ENCODE data around the gene IGLL5. TPM values are rescaled to one million over a fixed set of nuclear protein-coding genes. Genes with fewer than 3 reads are reported as not detected.
A peak's percentile ranks its signal among the peaks of the same experiment; 100 is the strongest.

IGLL5 gene
- total and polyA plus RNA-seq, 11 donors: 0.23 to 2.6 (median 0.78) TPM; not detected in 4

- WGBS, 4 donors: 54 to 74% (median 63%) methylated on average over 9 to 10 of the region's 10 CpGs
- no peak overlapping the region for H3K4me3 ChIP-seq
- ATAC-seq (no peak), DNase-seq (no peak)
- no peaks in the 10 kb centered on the region for H3K9me3 ChIP-seq
- peaks cover 0 to 6% (median 0%) of the 10 kb centered on the region in 9 donors for H3K27me3 ChIP-seq
- no peak overlapping the region for H3K27ac ChIP-seq
- no peaks in the 10 kb centered on the region for H3K36me3 ChIP-seq
- no peak for TF ChIP-seq POLR2A (IDR thresholded peaks at IDR 0.05)
- no peaks in the 10 kb centered on the region for H3K4me1 ChIP-seq
- intact Hi-C loops (cut with DNase I): loop anchor here in 7 of 10 donors (5.0 to 10.0 kb wide), 8 partner anchors 34 to 667 kb away; no protein-coding TSS in a partner anchor
Measured at GRCh38 chr22:22881116-22882000, 6.3 kb upstream of the IGLL5 start.

GRCh38 chr22:22882033-22882717, 5.4 kb upstream of the IGLL5 start:
- H3K27ac ChIP-seq: no peak overlapping the region
- peaks cover 0 to 6% (median 0%) of the 10 kb centered on the region in 9 donors for H3K27me3 ChIP-seq
- no peak overlapping the region for H3K4me3 ChIP-seq
- 71 to 88% (median 85%) methylated on average over 6 of the region's 6 CpGs for WGBS, 4 donors
- intact Hi-C loops (cut with DNase I): loop anchor here in 7 of 10 donors (5.0 to 10.0 kb wide), 8 partner anchors 35 to 667 kb away; no protein-coding TSS in a partner anchor
- DNase-seq: no peak
- no peaks in the 10 kb centered on the region for H3K4me1 ChIP-seq
- H3K36me3 ChIP-seq: no peaks in the 10 kb centered on the region
- no peak for TF ChIP-seq POLR2A (IDR thresholded peaks at IDR 0.05)
- TF ChIP-seq CTCF (IDR thresholded peaks at IDR 0.05): no peak
- no peaks in the 10 kb centered on the region for H3K9me3 ChIP-seq
- peak in 2 of 4 donors; percentile 20 to 41 for ATAC-seq

- Histone ChIP-seq H3K4me3 (no peak overlapping the region), H3K9me3 (no peaks in the 10 kb centered on the region), H3K4me1 (no peaks in the 10 kb centered on the region), H3K27me3 (peaks cover 0 to 16% (median 0%) of the 10 kb centered on the region in 9 donors), H3K27ac (no peak overlapping the region), H3K36me3 (no peaks in the 10 kb centered on the region)
- no peak for ATAC-seq
- no peak for TF ChIP-seq POLR2A (IDR thresholded peaks at IDR 0.05)
- no peak for TF ChIP-seq CTCF (IDR thresholded peaks at IDR 0.05)
- WGBS, 4 donors: 88 to 91% (median 90%) methylated on average over 11 of the region's 11 CpGs
- DNase-seq: no peak
- intact Hi-C loops (cut with DNase I): loop anchor here in 7 of 10 donors (5.0 to 10.0 kb wide), 8 partner anchors 36 to 668 kb away; no protein-coding TSS in a partner anchor
Measured at GRCh38 chr22:22883090-22883727, 4.4 kb upstream of the IGLL5 start.

- intact Hi-C loops (cut with DNase I): loop anchor here in 7 of 10 donors (5.0 to 10.0 kb wide), 8 partner anchors 37 to 669 kb away; no protein-coding TSS in a partner anchor
- 9 to 20% (median 15%) methylated on average over 3 of the region's 3 CpGs for WGBS, 4 donors
Measured at GRCh38 chr22:22884010-22884887, 3.4 kb upstream of the IGLL5 start.

More at GRCh38 chr22:22884010-22884887, 3.4 kb upstream of the IGLL5 start:
- no peaks in the 10 kb centered on the region for H3K4me1 ChIP-seq
- H3K27ac ChIP-seq: no peak overlapping the region
- peak; percentile 55 to 77 (median 69) for ATAC-seq
- DNase-seq: peak in 4 of 5 donors; percentile 34 to 58 (median 54)
- H3K36me3 ChIP-seq: no peaks in the 10 kb centered on the region
- H3K4me3 ChIP-seq: no peak overlapping the region
- TF ChIP-seq CTCF (IDR thresholded peaks at IDR 0.05) (peak; percentile 33 to 79 (median 61)), POLR2A (IDR thresholded peaks at IDR 0.05) (no peak)
- peaks cover 0 to 16% (median 0%) of the 10 kb centered on the region in 9 donors for H3K27me3 ChIP-seq
- no peaks in the 10 kb centered on the region for H3K9me3 ChIP-seq

All from heart left ventricle (tissue), 16 donors.